ENCODE results near the gene ZNF76. TPM values are rescaled to one million over a fixed set of nuclear protein-coding genes. Genes with fewer than 3 reads are reported as not detected.

The ZNF76 gene
- 22.3 and 24.8 TPM in 2 replicates for total RNA-seq

GRCh38 chr6:35259194-35259947 is at the start of gene ZNF76:
ZNF76 (plus strand) TSS chr6:35259735; CDS start chr6:35281152, 21,417 bp downstream.

GRCh38 chr6:35213824-35214756 is 45.4 kb upstream of the ZNF76 start, which contains the start of gene SCUBE3:
SCUBE3 (plus strand) TSS chr6:35213956; CDS start chr6:35214419, 463 bp downstream.

GRCh38 chr6:35297601-35298481 is 38.3 kb downstream of the ZNF76 start, which contains the start of gene DEF6:
DEF6 (plus strand) TSS chr6:35297818; CDS start chr6:35297857, 39 bp downstream.

GRCh38 chr6:35342258-35343091 is 82.9 kb downstream of the ZNF76 start, which contains the start of gene PPARD:
PPARD (plus strand) TSS chr6:35342558; CDS start chr6:35411088, 68,530 bp downstream.

Other genes starting within 250 kb of the ZNF76 start
- 0.33 TPM in 1 of 2 replicates, not detected in the other for gene TCP11, start 118.4 kb upstream of the ZNF76 start, total RNA-seq
- gene SCUBE3, start 45.8 kb upstream of the ZNF76 start, total RNA-seq: 1.3 and 1.7 TPM in 2 replicates
- 0.96 and 0.98 TPM in 2 replicates for gene DEF6, start 38.1 kb downstream of the ZNF76 start, total RNA-seq
- 5.2 and 10.8 TPM in 2 replicates for gene PPARD, start 82.8 kb downstream of the ZNF76 start, total RNA-seq
- 6.8 and 7.2 TPM in 2 replicates for gene FANCE, start 192.6 kb downstream of the ZNF76 start, total RNA-seq
- 1,178 and 1,675 TPM in 2 replicates for gene RPL10A, start 208.7 kb downstream of the ZNF76 start, total RNA-seq
- 0.19 and 0.33 TPM in 2 replicates for gene TEAD3, start 237.3 kb downstream of the ZNF76 start, total RNA-seq